Gastrocnemius medialis (tissue), 4 donors: ENCODE data around the gene CELSR1.

Experiments used
- POLR2A ChIP-seq, 2 donors: fragments of 450-650 bp; IDR thresholded peaks; one replicate each; pipeline ENCODE4 v1.6.1; 2017; ENCODE audit warnings: antibody characterized with exemption in 2 of 2, mild to moderate bottlenecking in 2 of 2, moderate library complexity in 2 of 2
- TF ChIP-seq, protein P1 (sequence below), 5 experiments: fragments of 450-650 bp in 3 of 5; fragments of 200-600 bp in 2 of 5; sonication (generic) in 2 of 5; IDR thresholded peaks in 4 of 5; conservative IDR thresholded peaks in 1 of 5; 1 replicate in 4 of 5; 2 replicates in 1 of 5; pipeline ENCODE4 v1.5.1; 2016 to 2019; ENCODE audit warnings: antibody characterized with exemption in 5 of 5, mild to moderate bottlenecking in 3 of 5, moderate library complexity in 3 of 5

DNA sequence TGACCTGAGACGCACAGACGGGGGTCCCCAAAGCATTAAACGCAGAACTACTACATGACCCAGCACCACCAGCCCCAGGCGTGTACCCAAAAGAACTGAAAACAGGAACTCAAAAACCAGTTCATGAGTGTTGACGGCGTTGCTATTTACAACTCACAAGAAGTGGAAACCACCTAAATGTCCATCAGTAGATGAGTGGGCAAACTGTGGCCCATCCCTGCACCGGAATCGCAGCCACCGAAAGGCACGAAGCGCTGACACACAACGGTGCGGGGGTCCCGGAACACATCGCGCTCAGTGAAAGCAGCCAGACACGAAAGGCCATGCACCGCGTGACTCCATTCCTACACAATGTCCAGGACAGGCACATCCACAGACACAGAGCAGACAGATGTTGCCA is 122.7 kb downstream of the CELSR1 start:
- TF ChIP-seq, protein P1, sequence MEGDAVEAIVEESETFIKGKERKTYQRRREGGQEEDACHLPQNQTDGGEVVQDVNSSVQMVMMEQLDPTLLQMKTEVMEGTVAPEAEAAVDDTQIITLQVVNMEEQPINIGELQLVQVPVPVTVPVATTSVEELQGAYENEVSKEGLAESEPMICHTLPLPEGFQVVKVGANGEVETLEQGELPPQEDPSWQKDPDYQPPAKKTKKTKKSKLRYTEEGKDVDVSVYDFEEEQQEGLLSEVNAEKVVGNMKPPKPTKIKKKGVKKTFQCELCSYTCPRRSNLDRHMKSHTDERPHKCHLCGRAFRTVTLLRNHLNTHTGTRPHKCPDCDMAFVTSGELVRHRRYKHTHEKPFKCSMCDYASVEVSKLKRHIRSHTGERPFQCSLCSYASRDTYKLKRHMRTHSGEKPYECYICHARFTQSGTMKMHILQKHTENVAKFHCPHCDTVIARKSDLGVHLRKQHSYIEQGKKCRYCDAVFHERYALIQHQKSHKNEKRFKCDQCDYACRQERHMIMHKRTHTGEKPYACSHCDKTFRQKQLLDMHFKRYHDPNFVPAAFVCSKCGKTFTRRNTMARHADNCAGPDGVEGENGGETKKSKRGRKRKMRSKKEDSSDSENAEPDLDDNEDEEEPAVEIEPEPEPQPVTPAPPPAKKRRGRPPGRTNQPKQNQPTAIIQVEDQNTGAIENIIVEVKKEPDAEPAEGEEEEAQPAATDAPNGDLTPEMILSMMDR (IDR thresholded peaks at IDR 0.05 in 4 of 5, conservative IDR thresholded peaks at IDR 0.05 in 1 of 5): no peak
- TF ChIP-seq POLR2A (IDR thresholded peaks at IDR 0.05): no peak
